GF-D8 (cell line): ENCODE data around the gene KRT8.
"Not testable (repeated sequence)": the region's sequence is repeated elsewhere in the genome, so short reads cannot be mapped to it uniquely, and the experiment has no call there.

Experiments used
- DNase-seq: peaks from one replicate; lab custom pipeline; 2025; lab: John Stamatoyannopoulos, UW

Gene KRT8

GRCh38 chr12:52874573-52875435 lies 30.1 kb downstream of the KRT8 start:
- DNase-seq: no peak

GRCh38 chr12:52873832-52874572 lies 30.9 kb downstream of the KRT8 start:
- DNase-seq: no peak

- DNase-seq: no peak
These were observed 31.4 kb downstream of the KRT8 start for GRCh38 chr12:52873513-52873831.

GRCh38 chr12:52872644-52873389 lies 32.1 kb downstream of the KRT8 start:
- DNase-seq: no peak

GRCh38 chr12:52871291-52872039 lies 33.4 kb downstream of the KRT8 start:
- DNase-seq: no peak

DNA sequence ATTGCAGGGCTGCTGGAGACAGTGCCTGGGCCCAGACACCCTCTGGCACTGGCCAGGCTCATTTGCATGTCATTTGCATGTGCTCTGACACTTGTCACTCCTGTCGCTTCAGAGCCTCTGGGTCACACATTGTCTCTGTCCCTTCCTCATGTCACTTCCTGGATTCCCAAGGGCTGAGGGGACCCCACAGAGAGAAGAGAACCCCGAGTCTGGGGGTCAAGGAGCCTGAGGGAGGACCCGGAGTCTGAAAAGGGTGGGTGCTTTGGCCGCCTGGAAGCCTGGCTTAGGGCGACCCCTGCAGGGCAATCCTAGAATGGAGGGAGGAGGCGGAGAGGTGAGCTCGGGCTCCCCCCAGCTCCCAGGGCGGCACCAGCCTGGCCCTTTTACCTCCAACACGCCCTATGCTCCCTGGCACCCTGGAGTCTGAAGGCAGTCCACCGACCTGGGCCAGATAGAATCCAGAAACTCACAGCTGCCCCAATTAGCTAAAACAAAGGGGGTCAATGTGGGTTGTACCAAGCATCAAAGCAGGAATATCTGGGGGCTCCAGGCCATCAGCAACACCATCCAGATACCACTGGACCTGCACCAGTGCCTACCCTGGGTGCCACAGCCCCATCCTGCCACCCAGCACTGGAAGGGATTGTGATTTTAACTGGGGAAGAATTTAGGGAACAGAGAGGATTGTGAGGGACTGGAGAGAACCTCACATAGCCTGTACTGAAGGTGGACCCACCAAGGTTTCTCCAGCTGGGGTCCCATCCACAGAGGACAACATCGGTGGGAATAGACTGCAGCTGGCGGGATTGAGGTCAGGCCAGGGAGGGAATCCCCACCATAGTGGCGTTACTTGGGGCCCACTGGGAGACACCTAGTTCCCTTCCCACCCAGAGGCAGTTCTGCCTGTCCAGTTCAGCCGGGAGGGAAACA lies 34.2 kb downstream of the KRT8 start:
- no peak for DNase-seq

- DNase-seq: no peak
These were observed 37.2 kb downstream of the KRT8 start for GRCh38 chr12:52867642-52868041.

DNA sequence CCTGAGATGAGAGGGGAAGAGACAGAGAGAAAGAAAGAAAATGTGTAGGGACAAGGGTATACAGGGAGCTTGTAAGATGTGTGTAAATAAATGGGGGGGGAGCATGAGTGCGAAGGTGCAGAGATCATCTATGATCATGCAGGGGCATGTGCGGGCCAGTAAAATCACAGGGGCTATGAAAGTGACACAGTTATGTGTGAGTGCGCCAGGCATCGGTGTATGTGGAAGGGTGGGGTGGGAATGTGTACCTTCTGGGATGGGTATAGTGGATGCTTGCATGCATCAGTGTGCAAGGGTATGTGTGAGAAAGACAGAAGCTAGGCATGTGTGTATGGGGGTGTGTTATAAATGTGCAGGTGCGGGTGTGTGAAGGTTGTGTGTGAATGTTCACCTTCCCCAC lies 37.7 kb downstream of the KRT8 start:
- DNase-seq: no peak

DNA sequence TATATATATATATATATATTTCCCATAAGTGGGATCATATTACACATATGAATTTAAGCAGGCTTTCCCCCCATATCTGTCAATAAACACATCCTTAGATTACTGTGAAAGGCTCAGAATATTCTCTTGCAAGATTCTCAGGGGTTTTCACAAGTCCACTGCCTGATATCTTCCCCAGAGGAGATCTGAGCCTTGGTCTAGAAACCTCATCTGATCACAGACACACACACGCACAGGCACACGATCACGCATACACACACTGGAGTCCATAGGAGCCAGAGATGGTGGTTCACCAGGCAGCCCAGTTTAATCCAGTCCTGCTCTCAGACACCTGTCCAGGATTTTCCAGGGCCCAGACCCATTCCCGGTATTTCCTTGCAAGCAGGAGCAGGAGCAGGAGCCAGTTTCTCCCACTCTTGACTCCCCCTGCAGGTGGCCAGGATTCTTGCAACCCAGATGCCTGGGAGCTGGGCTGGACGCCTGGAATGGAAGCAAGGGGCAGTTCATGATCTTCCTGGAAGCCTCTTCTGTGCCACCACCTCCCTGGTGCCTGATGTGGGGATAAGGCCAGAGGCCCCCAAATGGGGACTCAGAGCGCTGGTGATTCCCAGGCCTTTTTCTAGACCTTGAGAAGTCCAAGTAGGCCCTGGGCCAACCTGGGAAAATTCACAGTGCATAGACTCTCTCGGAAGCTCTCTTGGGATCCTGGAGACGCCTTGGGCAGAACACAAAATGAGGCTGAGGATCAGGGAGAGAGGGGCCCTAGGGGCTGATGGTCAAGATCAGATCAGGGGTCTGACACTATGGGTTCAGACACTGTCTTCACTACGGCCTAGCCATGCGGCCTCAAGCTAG lies 39.6 kb downstream of the KRT8 start:
- no peak for DNase-seq

- no peak for DNase-seq
These were observed 42.9 kb downstream of the KRT8 start for GRCh38 chr12:52862023-52862422.

DNA sequence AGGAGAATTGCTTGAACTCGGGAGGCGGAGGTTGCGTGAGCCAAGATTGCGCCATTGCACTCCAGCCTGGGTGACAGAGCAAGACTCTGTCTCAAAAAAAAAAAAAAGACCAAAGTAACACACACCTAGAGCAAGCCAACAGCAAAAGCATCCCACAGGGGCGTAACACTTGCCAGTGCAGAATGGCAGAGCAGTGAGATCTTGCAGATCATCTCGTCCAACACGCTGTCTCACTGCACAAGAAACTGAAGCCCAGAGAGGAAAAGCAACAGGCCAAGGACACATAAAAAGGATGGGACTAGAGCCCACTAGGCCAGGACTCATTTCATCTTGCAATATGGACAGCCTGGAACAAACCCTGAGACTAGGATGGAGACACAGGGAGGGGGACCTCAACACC lies 43.4 kb downstream of the KRT8 start:
- DNase-seq: no peak

GRCh38 chr12:52860102-52860823 lies 44.6 kb downstream of the KRT8 start:
- DNase-seq: no peak

DNA sequence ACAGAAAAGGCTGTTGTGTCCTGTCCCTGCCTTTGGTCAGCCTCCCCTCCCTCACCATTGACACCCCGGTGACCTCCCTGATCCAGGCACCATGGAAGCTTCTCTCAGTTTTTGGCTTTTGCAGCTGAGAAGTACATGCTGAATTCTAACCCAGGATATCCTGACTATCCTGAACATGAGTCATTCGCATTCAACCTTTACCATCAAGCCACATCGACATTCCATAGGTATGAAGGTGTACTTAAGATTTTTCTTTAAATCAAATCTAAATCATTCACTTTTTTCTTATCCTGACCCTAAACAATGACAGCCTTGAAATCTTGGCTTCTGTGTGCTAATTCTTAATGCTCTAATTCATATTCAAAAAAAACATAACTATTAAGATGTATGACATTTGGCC lies 47.4 kb downstream of the KRT8 start:
- DNase-seq: no peak

DNA sequence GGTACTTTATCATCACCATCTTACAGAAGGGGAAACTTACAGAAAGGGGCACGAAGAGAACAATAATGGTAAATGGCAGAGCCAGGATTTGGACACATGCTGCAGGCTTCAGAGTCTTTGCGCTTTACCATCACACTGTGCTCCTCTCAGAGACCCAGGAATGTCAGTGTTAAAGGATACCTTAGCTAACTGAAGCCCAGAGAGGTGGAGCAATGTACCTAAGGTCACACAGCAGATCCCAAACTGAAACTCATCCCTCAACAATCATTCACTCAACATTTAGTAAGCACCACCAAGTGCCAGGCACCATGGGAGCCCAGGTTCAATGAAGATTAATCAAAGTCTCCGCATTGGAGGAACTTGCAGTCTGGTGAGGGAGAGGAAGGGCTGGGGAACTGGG lies 48.1 kb downstream of the KRT8 start:
- DNase-seq: no peak

GRCh38 chr12:52856077-52856476 lies 48.8 kb downstream of the KRT8 start:
- not testable (repeated sequence) for DNase-seq

DNA sequence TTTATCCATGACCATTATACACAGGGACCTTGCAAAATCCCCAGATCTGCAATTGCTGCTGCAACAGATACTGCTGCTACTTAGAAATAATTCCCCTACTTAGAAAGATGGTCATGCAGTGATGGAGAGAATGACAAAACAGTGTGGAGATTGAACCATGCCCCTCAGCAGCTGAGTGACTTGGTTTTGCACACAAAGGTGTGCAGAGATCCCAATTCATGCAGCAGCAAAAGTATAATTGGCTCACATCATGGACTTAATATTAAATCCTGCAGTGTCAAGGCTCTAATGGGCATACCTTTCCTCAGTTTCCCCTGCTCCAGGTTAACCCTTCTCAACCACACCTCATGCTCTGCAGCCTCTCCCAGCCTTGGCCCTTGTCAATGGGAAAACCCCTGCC lies 53.1 kb downstream of the KRT8 start:
- DNase-seq: no peak

GRCh38 chr12:52850681-52851080 lies 54.2 kb downstream of the KRT8 start:
- no peak for DNase-seq

DNA sequence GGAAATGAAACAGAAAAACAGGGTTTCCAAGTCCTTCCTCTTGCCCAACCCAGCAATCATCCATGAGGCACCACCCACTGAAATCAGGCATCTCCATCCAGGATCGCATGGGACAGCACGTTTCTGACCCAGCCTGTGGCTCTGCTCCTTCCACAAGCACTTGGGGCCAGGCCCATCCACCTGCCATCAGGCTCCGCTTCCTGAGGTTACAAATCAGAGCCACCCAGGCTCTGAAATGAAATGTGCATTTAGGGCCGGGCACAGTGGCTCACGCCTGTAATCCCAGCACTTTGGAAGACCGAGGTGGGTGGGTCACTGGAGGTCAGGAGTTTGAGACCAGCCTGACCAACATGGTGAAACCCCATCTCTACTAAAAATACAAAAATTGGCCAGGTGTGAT lies 55.4 kb downstream of the KRT8 start:
- DNase-seq: no peak

DNA sequence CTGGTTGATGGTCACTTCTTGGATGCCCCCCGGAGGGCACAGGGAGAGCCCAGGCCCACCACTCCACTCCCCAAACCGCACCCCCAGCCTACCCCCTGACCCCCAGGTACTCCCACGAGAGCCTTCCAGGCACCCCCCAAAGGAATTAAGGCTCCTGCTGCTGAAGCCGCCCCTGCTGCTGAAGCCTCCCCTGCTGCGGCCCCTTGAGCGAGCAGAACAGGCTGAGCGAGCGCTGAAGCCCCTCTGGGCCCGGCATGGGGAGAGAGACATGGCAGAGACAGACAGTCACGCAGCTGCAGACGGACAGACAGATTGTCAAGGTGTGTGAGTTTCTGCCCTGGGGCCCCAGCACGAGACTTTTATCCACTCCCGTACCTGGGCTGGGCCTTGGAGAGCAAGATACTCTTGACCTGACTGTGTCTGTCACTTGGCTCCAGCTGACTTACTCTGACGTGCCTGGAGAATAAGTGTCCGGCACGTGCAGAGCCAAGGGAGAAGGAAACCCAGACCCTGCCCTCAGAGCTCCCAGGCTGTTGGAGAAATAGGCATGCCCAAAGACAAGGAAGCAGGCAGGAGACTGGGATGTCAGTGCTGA lies 56.1 kb downstream of the KRT8 start, which contains the start of gene KRT78:
KRT78 (minus strand) TSS at position 334 of the 595 bp plus-strand sequence; CDS start at position 270, 64 bp downstream.
- no peak for DNase-seq
